Endothelial cell of umbilical vein (primary cell): Measurements from ENCODE around the gene LONP2. TPM values are rescaled to one million over a fixed set of nuclear protein-coding genes. Genes with fewer than 3 reads are reported as not detected.

Experiments used
- BruUV-seq: library from RNA; stranded (reverse); fragments of 400-500 nt; replicated peaks from 2 replicates; lab custom pipeline; 2021; lab: Mats Ljungman, UMichigan
- CTCF ChIA-PET: fragments of 300-600, 350-600 bp; sonication (Branson Sonifier 250); formaldehyde crosslinking; loops from one replicate; lab custom pipeline; 2021; ENCODE audit warnings: antibody characterized with exemption, inconsistent platforms; lab: Charles Lee
- POLR2A ChIA-PET: fragments of 300-600, 350-600 bp; sonication (Branson Sonifier 250); formaldehyde crosslinking; loops from one replicate; lab custom pipeline; 2021; ENCODE audit warnings: antibody characterized with exemption, inconsistent platforms; lab: Charles Lee
- DNase-seq: peaks from one replicate; pipeline ENCODE4 v3.0.0-alpha.2; 2011; ENCODE audit warnings: low read depth, low spot score
- FAIRE-seq: peaks from 2 replicates; lab custom pipeline; 2011; peaks lifted over from hg19 to GRCh38; lab: Jason Lieb, UNC
- H2AFZ ChIP-seq: 2 replicates; pipeline ENCODE4 v1.6.0; 2012; ENCODE audit warnings: low read depth, low read length, control low read depth, inconsistent platforms
- H3K27ac ChIP-seq: 2 replicates; pipeline ENCODE4 v1.5.1; 2011; ENCODE audit warnings: low read depth, mild to moderate bottlenecking, control low read depth, low read length, moderate library complexity; ENCODE audit not compliant: insufficient read depth
- H3K27me3 ChIP-seq, 2 experiments: 2 replicates each; pipeline versions ENCODE4 v1.6.0 to v1.6.1; 2011; ENCODE audit warnings: low read length in 2 of 2, mixed read lengths in 1 of 2; ENCODE audit not compliant: control insufficient read depth in 2 of 2, insufficient read depth in 2 of 2
- H3K36me3 ChIP-seq, 2 experiments: 2 replicates in 1 of 2; 3 replicates in 1 of 2; pipeline ENCODE4 v1.5.1; 2011; ENCODE audit warnings: low read length in 2 of 2, mild to moderate bottlenecking in 1 of 2, moderate library complexity in 1 of 2; ENCODE audit not compliant: control insufficient read depth in 2 of 2, insufficient read depth in 2 of 2; ENCODE audit errors: extremely low read depth in 1 of 2
- H3K4me1 ChIP-seq: 3 replicates; pipeline ENCODE4 v1.5.1; 2011; ENCODE audit warnings: mild to moderate bottlenecking, low read length; ENCODE audit not compliant: control insufficient read depth, insufficient read depth; ENCODE audit errors: extremely low read depth
- H3K4me2 ChIP-seq: 2 replicates; pipeline ENCODE4 v1.6.1; 2011; ENCODE audit warnings: low read length, control low read depth, mixed read lengths; ENCODE audit not compliant: insufficient read depth
- H3K4me3 ChIP-seq, 3 experiments: fragments of 200-600 bp in 1 of 3; sonication (generic), shearing (Covaris generic) in 1 of 3; replicated peaks in 1 of 3; 2 replicates each; pipeline ENCODE4 v1.5.1; 2011 to 2016; ENCODE audit warnings: control low read depth in 3 of 3, low read length in 3 of 3, mild to moderate bottlenecking in 2 of 3, inconsistent platforms in 1 of 3, low read depth in 1 of 3, moderate library complexity in 1 of 3; ENCODE audit not compliant: insufficient read depth in 1 of 3
- H3K79me2 ChIP-seq: 2 replicates; pipeline ENCODE4 v1.6.0; 2012; ENCODE audit warnings: low read length, inconsistent platforms; ENCODE audit not compliant: control insufficient read depth, insufficient read depth
- H3K9ac ChIP-seq: replicated peaks from 2 replicates; pipeline ENCODE3; 2011; ENCODE audit warnings: low read length, control low read depth; ENCODE audit not compliant: insufficient read depth; ENCODE audit errors: extremely low read depth
- H3K9me1 ChIP-seq: replicated peaks from 3 replicates; pipeline ENCODE4 v1.6.0; 2011; ENCODE audit warnings: mild to moderate bottlenecking, low read length; ENCODE audit not compliant: control insufficient read depth, insufficient read depth; ENCODE audit errors: extremely low read depth
- H3K9me3 ChIP-seq: replicated peaks from 2 replicates; pipeline ENCODE4 v1.5.1; 2012; ENCODE audit warnings: low read length, inconsistent platforms; ENCODE audit not compliant: control insufficient read depth, insufficient read depth
- H4K20me1 ChIP-seq: replicated peaks from 2 replicates; pipeline ENCODE3; 2011; ENCODE audit warnings: mild to moderate bottlenecking, low read length; ENCODE audit not compliant: control insufficient read depth, insufficient read depth; ENCODE audit errors: extremely low read depth
- EZH2 ChIP-seq: IDR thresholded peaks from 2 replicates; pipeline ENCODE4 v1.6.1; 2012; ENCODE audit warnings: borderline replicate concordance, low read depth, mild to moderate bottlenecking, moderate library complexity, low read length, inconsistent platforms; ENCODE audit not compliant: severe bottlenecking
- FOS ChIP-seq: IDR thresholded peaks from 2 replicates; pipeline ENCODE4 v1.6.1; 2011; ENCODE audit warnings: mild to moderate bottlenecking, low read length, moderate library complexity, borderline replicate concordance; ENCODE audit not compliant: insufficient read depth
- GATA2 ChIP-seq: IDR thresholded peaks from 2 replicates; pipeline ENCODE4 v1.7.0; 2011; ENCODE audit warnings: low read depth, mild to moderate bottlenecking, moderate library complexity, mixed read lengths, low read length; ENCODE audit not compliant: insufficient read length, insufficient read depth
- JUN ChIP-seq: IDR thresholded peaks from 2 replicates; pipeline ENCODE4 v1.6.1; 2011; ENCODE audit warnings: borderline replicate concordance, low read depth; ENCODE audit not compliant: insufficient read length, insufficient read depth
- MYC ChIP-seq: IDR thresholded peaks from one replicate; pipeline ENCODE4 v1.6.1; 2011; ENCODE audit warnings: mild to moderate bottlenecking, low read depth, low read length
- POLR2A ChIP-seq: IDR thresholded peaks from 2 replicates; pipeline ENCODE4 v1.6.1; 2012; ENCODE audit warnings: low read depth, mild to moderate bottlenecking, control low read depth, low read length
- POLR2AphosphoS5 ChIP-seq: IDR thresholded peaks from 2 replicates; pipeline ENCODE4 v1.6.1; 2012; ENCODE audit warnings: low read depth, mild to moderate bottlenecking, control low read depth, low read length, moderate library complexity; ENCODE audit not compliant: insufficient read depth
- dilution Hi-C: fragments of 300-500 bp; cut with MboI; formaldehyde crosslinking; loops from one replicate; pipeline ENCODE4 v1.15.0; 2019; ENCODE audit warnings: low sequenced_read_pairs; ENCODE audit not compliant: extremely low pct_ligation_motif_present
- intact Hi-C: fragments of 100-400 bp; cut with micrococcal nuclease; formaldehyde crosslinking; loops from one replicate; pipeline ENCODE4 v1.10.0; 2022
- polyA plus RNA-seq, 4 experiments: library from polyadenylated mRNA; depleted of rRNA in 3 of 4; stranded (reverse) in 3 of 4; unstranded in 1 of 4; fragments of >200 nt; gene quantifications; 2 replicates each; pipeline versions ENCODE4 v1.2.1 to v1.2.3, GENCODE V29; 2011 to 2012; ENCODE audit warnings: missing spikeins in 1 of 4
- total RNA-seq: library from RNA; stranded (reverse); gene quantifications from 2 replicates; pipeline ENCODE4 v1.2.3, GENCODE V29; 2021
- TF ChIP-seq, protein P1 (sequence below), 2 donors: IDR thresholded peaks; 1 replicate in 1 of 2; 2 replicates in 1 of 2; pipeline ENCODE4 v1.5.1; 2011; ENCODE audit warnings: low read length in 2 of 2, mild to moderate bottlenecking in 2 of 2, moderate library complexity in 2 of 2, control low read depth in 1 of 2, inconsistent platforms in 1 of 2, low read depth in 1 of 2; ENCODE audit not compliant: insufficient read depth in 1 of 2; ENCODE audit errors: extremely low read depth in 1 of 2
- TF ChIP-seq, protein P2 (sequence below): IDR thresholded peaks from 2 replicates; pipeline ENCODE4 v1.6.1; 2011; ENCODE audit not compliant: insufficient read depth, insufficient read length

LONP2 gene
- total and polyA plus RNA-seq, 2 donors (not counting 3 experiments of a cell fraction or from before 2014, with no cell fraction given), result 13.5 to 38.4 TPM

DNA sequence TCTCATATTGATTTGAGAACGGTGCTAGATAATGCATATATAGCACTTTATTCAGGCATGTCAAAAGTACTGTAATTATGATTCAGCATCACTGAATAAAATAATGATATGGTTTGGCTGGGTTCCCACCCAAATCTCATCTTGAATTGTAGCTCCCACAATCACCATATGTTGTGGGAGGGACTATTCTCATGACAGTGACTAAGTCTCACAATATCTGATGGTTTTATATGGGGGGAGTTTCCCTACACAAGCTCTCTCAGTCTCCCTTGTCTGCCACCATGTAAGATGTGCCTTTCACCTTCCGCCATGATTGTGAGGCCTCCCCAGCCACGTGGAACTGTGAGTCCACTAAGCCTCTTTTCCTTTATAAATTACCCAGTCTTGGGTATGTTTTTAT lies 25.6 kb upstream of the LONP2 start:
- dilution Hi-C loops, result no loop called here
- H3K4me3 ChIP-seq, result no peak overlapping the region
- no peaks in the 10 kb centered on the region for H4K20me1 ChIP-seq
- peaks cover 0 to 2% of the 10 kb centered on the region in 2 experiments for H3K27me3 ChIP-seq
- H3K4me1 ChIP-seq, result no peaks in the 10 kb centered on the region
- no peak overlapping the region for H3K4me2 ChIP-seq
- FAIRE-seq (no peak), DNase-seq (no peak)
- H3K79me2 ChIP-seq, result no peaks in the 10 kb centered on the region
- intact Hi-C loops, result no loop called here
- TF ChIP-seq EZH2 (no peak), POLR2AphosphoS5 (no peak), GATA2 (no peak), JUN (no peak), MYC (no peak), FOS (no peak), POLR2A (no peak)
- TF ChIP-seq, protein P1, sequence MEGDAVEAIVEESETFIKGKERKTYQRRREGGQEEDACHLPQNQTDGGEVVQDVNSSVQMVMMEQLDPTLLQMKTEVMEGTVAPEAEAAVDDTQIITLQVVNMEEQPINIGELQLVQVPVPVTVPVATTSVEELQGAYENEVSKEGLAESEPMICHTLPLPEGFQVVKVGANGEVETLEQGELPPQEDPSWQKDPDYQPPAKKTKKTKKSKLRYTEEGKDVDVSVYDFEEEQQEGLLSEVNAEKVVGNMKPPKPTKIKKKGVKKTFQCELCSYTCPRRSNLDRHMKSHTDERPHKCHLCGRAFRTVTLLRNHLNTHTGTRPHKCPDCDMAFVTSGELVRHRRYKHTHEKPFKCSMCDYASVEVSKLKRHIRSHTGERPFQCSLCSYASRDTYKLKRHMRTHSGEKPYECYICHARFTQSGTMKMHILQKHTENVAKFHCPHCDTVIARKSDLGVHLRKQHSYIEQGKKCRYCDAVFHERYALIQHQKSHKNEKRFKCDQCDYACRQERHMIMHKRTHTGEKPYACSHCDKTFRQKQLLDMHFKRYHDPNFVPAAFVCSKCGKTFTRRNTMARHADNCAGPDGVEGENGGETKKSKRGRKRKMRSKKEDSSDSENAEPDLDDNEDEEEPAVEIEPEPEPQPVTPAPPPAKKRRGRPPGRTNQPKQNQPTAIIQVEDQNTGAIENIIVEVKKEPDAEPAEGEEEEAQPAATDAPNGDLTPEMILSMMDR (IDR thresholded peaks at IDR 0.05; ENCODE audit: extremely low read depth in 1 of 2, insufficient read depth in 1 of 2, low read depth in 1 of 2, low read length in 2 of 2), result no peak
- TF ChIP-seq, protein P2, sequence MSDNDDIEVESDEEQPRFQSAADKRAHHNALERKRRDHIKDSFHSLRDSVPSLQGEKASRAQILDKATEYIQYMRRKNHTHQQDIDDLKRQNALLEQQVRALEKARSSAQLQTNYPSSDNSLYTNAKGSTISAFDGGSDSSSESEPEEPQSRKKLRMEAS, result no peak
- no TSS peak for BruUV-seq
- no peak overlapping the region for H3K9ac ChIP-seq
- POLR2A ChIA-PET, result no interaction called here
- no peak overlapping the region for H2AFZ ChIP-seq
- H3K9me1 ChIP-seq, result no peaks in the 10 kb centered on the region
- no peak overlapping the region for H3K27ac ChIP-seq
- H3K36me3 ChIP-seq, result no peaks in the 10 kb centered on the region
- H3K9me3 ChIP-seq, result no peaks in the 10 kb centered on the region
- CTCF ChIA-PET, result interaction anchor here (1.0 kb wide), 1 partner anchor 9 kb away, joined by 3 read pairs; no protein-coding TSS in a partner anchor
